Brain microvascular endothelial cell (primary cell): ENCODE results near the gene TTC16.

Experiments used
- DNase-seq: peaks from one replicate; pipeline ENCODE4 v3.0.0-alpha.2; 2020
- H3K27ac ChIP-seq: fragments of 250-450 bp; sonication (Bioruptor Pico); 2 replicates; pipeline ENCODE4 v1.5.1; 2020; ENCODE audit warnings: mild to moderate bottlenecking, moderate library complexity
- H3K27me3 ChIP-seq: fragments of 250-450 bp; sonication (Bioruptor Pico); replicated peaks from 2 replicates; pipeline ENCODE4 v1.5.1; 2020; ENCODE audit warnings: mild to moderate bottlenecking
- H3K36me3 ChIP-seq: fragments of 250-450 bp; sonication (Bioruptor Pico); replicated peaks from 2 replicates; pipeline ENCODE4 v1.5.1; 2020; ENCODE audit warnings: mild to moderate bottlenecking
- H3K4me3 ChIP-seq: 2 replicates; pipeline ENCODE4 v1.5.1; 2011; ENCODE audit warnings: low read depth, mild to moderate bottlenecking, control low read depth, low read length, moderate library complexity
- CTCF ChIP-seq: IDR thresholded peaks from 2 replicates; pipeline ENCODE4 v1.5.1; 2011; ENCODE audit warnings: low read depth, mild to moderate bottlenecking, moderate library complexity, low read length, control low read depth, inconsistent platforms; ENCODE audit errors: missing control alignments
- in situ Hi-C: cut with HindIII; loops from 2 replicates; pipeline ENCODE4 v1.10.0; 2017; ENCODE audit warnings: low sequenced_read_pairs, low pct_ligation_motif_present

TTC16 gene

GRCh38 chr9:127758843-127759242 lies 43.0 kb downstream of the TTC16 start:
- no peak for TF ChIP-seq CTCF
- DNase-seq, result no peak
- H3K27me3 ChIP-seq, result no peaks in the 10 kb centered on the region
- H3K27ac ChIP-seq, result no peak overlapping the region
- no peak overlapping the region for H3K4me3 ChIP-seq
- H3K36me3 ChIP-seq, result no peaks in the 10 kb centered on the region
- in situ Hi-C loops, result loop anchor here (25.0 kb wide), 1 partner anchor 103 kb away; the partner anchor contains the start of gene ENG

- Histone ChIP-seq H3K36me3 (no peaks in the 10 kb centered on the region), H3K4me3 (no peak overlapping the region)
Observed at GRCh38 chr9:127761061-127761460, 45.2 kb downstream of the TTC16 start.

GRCh38 chr9:127761491-127761956 lies 45.6 kb downstream of the TTC16 start:
- in situ Hi-C loops, result loop anchor here (25.0 kb wide), 1 partner anchor 101 kb away; the partner anchor contains the start of gene ENG
- no peak overlapping the region for H3K27ac ChIP-seq
- H3K27me3 ChIP-seq, result no peaks in the 10 kb centered on the region
- H3K36me3 ChIP-seq, result no peaks in the 10 kb centered on the region
- no peak for TF ChIP-seq CTCF
- H3K4me3 ChIP-seq, result no peak overlapping the region
- no peak for DNase-seq

More at GRCh38 chr9:127761061-127761460, 45.2 kb downstream of the TTC16 start:
- DNase-seq, result no peak
- no peaks in the 10 kb centered on the region for H3K27me3 ChIP-seq
- no peak for TF ChIP-seq CTCF
- no peak overlapping the region for H3K27ac ChIP-seq
- in situ Hi-C loops, result loop anchor here (25.0 kb wide), 1 partner anchor 101 kb away; the partner anchor contains the start of gene ENG

GRCh38 chr9:127762111-127762676 lies 46.3 kb downstream of the TTC16 start:
- in situ Hi-C loops, result loop anchor here (25.0 kb wide), 1 partner anchor 100 kb away; the partner anchor contains the start of gene ENG
- Histone ChIP-seq H3K4me3 (no peak overlapping the region), H3K27me3 (no peaks in the 10 kb centered on the region), H3K27ac (no peak overlapping the region), H3K36me3 (no peaks in the 10 kb centered on the region)
- TF ChIP-seq CTCF, result no peak
- no peak for DNase-seq

- peak; percentile 57 for TF ChIP-seq CTCF
- in situ Hi-C loops, result loop anchor here (25.0 kb wide), 1 partner anchor 98 kb away; the partner anchor contains the start of gene ENG
- Histone ChIP-seq H3K27ac (no peak overlapping the region), H3K4me3 (no peak overlapping the region), H3K27me3 (no peaks in the 10 kb centered on the region), H3K36me3 (no peaks in the 10 kb centered on the region)
- DNase-seq, result no peak
Observed at GRCh38 chr9:127763918-127764384, 48.1 kb downstream of the TTC16 start.
